NCI-H1930 (cell line): ENCODE results near the gene ILDR2.

Experiments
- DNase-seq, 2 experiments: peaks; one replicate each; lab custom pipeline; 2025; lab: John Stamatoyannopoulos, UW

Gene ILDR2

DNA sequence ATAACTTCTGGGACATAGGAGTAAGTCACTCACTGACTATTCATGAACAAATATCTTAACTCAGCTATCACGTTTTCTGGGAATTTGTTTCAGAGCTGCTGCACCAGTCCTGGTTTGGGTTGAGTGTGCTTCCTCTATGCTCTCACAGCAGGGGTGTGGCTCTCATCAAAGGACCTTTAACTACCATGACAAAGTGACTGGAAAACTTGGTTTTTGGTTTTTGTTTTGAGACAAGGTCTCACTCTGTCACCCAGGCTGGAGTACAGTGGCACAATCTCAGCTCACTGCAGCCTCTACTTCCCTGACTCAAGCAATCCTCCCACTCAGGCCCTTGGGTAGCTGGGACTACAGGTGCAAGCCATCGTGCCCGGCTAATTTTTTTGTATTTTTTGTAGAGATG is 4.1 kb downstream of the ILDR2 start:
- no peak for DNase-seq

DNA sequence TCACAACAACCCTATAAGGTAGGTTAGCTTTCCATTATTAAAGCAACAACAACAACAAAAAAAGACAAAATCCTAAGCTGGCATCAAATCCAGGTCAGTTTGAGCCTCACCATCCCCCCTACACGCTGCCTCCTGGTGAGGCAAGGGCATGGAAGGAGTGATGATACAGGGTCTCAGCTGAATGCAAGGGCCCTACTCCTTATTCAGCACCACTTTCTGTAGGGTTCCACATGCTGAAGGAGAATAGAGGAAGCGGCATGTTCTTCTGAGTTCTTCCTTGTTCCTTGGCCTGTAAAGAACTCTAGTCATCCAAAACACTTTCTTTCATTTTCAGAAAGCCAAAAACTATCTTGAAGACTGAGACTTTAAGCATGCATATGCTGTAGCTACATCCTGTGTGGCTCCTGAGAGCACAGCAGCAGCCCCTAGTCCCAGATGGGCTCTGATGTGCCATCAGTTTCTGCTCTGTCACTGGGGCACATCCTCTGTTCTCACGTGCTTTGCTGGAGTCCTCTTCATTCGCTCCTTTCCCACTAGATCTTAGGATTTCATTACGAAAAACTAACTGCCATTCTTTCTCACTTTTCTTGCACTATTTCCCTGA is 6.2 kb downstream of the ILDR2 start:
- no peak for DNase-seq

DNA sequence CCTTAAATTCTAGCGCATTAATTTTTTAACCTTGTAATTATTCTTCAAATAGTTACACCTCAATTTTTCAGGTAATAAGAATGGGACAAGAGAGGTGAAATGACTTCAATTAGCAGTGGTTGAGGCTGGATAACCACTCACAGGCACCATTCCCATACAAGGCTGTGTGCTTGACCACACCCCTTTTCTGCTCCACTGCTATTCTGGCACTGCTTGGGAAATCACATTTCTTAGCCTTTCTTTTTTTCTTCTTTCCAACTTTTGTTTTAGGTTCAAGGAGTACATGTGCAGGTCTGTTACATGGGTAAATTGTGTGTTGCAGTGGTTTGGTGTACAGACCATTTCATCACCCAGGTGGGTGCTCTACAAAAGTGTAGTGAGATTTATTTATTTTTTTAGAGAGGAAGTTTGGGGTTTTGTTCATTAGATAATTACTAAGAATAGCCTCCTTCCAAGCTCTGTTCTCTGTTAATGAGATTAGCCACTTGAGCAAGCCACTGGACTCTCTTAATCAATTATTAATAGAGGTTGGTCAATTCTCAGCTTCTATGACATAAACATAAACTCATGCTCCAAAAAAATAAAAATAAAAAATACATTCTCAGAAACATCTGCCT is 14.4 kb downstream of the ILDR2 start:
- no peak for DNase-seq

DNA sequence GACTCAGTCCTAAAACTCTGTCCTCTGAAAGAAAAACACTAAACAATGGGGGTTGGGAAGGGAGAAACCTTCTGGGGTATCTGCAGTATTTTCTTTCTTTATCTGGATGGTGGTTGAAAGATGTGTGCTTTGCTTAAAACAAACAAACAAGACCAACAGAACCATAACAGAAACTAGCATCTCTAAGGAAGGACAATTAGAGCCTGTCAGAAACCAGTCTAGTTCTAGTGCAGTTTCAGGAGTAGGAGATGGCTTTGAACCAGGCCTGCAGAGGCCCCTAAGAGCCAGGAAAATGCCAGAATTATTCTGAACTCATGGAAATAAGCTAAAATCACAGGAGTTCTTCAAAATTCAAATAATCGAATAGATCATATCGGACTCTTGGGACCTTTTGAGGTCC is 18.5 kb downstream of the ILDR2 start:
- DNase-seq: no peak

DNA sequence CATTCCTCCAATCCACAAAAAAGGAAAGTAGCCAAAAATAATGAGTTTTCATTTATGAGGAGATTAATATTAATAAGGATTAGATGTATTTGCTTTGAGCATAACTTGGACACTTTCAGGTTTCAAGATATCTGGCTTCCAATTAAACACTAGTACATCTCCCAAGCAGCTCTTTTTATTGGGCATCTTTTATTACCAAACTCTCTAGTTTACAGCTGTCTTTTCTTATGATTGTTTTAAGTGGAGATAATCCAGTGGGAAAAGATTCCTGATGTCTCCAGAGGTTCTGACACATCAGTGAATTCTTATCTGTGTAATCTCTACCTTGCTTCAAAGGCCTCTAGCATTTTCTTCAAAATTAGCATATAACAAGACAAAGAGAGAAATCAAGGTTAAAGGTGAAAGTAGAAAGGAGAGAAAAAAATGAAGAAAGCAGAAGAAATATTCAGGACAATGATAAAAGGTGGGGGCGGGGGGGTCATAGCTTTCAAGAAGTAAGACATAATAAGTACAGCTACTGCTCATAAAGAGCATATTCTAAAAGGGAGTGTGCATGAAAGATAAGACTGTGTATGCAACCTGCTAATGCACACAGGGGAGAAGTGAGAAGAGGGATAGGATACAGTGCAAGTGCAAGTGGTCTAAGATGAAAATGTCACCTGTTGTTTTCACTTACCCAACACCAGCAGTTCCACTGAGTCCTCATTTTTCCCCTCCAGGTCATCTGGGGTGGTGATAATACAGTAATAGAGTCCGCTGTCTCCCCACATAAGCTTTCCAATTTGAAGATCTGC is 19.1 kb downstream of the ILDR2 start:
- no peak for DNase-seq

DNA sequence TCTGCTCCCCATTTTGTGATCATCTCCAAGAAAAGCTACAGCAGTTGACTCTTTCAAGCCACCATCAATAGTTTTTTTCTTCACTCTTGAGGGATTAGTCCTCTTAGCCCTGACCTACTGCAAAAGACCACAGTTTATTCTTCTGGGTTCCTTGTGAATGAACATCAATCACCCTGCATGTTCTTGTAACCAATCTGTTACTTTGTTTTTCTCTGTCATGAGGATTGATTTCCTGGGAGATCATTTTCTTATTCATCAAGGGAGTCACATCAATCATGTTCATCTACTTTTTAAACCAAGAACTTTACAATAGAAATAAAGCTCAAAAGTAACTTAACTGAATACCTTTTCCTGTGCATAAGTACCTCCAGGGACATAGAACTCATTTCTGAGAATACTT is 21.8 kb downstream of the ILDR2 start:
- DNase-seq: no peak

DNA sequence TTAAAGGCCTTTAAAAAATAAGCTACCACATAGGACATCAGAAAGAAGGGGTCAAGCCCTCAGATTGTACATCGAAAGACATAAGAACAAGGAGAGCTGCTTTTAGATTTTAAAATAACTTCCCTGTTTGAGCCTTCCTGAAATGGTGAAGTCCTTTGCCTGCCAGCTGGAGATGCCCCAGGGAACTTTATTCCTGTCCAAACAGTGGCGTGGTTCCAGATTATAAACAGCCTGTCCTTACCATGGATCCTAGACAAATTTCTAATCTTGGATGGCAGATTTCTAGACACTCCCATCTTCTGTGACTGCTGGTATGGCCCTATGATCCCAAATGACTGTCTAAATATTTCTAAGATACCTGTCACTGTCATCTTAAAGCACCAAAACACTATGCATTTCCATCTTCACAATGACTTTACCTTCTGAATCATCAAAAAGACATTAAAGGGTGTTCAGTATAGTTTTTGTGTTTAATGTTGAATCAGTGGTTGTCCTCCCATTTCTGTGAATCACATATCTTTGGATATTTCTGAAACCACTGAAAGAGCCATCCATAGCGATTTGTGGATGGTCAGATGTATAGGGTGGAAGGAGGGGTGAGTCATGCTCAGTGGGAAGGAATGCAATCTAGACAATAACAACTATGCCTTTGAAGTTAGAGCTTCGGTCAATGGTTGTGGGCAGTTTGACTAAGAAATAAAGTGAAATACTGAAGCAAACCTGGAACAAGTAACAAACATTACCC is 23.2 kb downstream of the ILDR2 start:
- no peak for DNase-seq

DNA sequence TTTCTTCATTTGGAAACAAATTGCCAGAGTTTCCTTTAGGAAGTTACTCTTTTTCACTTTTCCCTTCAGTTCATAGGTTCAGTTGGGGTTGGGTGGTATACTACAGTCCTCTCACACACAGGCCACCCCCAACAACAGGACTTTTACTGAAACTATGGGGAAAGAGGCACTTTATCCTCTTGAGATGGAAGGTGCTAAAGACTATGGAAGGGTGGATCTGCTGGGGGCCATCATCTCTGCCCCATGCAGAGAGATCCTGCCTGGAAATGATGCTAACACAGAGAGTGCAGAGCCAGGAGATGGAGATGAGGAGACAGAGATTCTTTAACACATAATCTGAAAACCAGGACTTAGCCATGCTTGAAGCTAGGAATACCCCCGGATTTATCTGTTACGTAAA is 24.3 kb downstream of the ILDR2 start:
- DNase-seq: no peak

DNA sequence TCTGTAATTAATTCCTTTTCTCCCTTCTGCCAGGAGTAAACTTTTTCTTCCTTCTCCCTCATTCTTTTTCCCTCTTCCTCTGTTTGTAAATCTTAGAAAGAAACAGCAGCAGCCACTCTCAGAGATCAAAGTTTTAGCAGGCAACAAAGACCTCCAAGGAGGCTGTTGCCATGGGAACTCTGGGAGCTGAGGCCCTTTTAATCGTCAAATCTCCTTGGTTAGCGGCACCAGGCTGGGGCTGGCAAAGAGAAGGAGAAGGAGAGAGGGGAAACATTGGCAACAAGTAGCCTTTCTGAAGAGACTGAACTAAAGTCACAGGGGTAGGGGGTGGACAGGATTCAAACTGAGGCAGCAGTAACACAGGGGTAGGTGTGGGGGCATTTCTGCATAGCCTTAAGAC is 25.2 kb downstream of the ILDR2 start:
- no peak for DNase-seq

DNA sequence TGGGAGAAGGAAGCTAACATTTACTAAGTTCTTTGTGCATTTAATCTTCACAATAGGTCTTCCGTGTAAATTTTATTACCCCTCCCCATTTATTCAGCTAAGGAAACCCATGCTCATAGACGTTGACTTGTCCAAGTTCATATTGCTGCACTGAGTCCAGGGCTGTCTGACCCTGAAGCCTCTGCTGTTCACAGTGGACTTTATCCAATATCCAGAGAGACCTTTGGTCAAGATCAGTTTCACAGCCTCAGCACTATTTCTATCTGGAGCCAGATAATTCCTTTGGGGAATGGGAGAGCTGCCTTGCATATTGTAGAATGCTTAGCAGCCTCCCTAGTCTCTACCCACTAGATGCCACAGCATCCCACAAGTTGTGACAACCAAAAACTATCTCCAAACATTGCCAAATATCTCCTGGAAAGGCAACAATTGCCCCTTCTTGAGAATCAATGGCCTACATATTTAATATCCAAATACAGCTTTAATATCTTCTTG is 26.4 kb downstream of the ILDR2 start:
- no peak for DNase-seq

DNA sequence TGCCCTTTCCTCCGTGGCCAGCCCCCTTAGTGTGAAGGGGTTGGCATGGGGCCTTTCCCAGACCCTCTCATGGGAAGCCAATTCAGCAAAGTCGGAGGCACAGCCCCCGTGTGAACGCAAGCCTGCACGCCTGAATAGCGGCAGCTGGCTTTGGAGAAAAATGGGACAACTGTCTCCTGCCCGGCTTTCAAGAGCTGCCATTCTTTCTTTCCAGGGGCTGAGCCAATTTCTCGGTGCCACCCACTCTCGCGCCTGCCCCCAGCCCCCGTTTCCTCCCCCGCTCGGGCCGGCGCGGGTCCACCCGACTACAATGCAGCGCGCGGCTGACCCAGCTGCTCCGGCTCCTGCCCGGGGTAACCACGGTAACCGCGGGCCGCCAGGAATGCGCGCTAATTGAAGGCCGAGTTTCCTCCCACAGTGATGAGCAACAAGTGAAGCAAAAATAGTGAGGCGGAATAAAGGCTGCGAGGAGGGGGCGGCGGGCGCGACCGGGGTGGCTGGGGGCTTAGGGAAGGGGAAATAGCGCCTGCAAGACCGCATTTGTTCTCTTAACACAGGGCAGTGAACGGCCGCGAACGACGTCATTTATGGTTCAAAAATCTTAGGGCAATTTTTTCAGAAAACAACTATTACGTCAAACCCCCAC is 27.8 kb downstream of the ILDR2 start:
- peak; percentile 4 to 6 for DNase-seq

DNA sequence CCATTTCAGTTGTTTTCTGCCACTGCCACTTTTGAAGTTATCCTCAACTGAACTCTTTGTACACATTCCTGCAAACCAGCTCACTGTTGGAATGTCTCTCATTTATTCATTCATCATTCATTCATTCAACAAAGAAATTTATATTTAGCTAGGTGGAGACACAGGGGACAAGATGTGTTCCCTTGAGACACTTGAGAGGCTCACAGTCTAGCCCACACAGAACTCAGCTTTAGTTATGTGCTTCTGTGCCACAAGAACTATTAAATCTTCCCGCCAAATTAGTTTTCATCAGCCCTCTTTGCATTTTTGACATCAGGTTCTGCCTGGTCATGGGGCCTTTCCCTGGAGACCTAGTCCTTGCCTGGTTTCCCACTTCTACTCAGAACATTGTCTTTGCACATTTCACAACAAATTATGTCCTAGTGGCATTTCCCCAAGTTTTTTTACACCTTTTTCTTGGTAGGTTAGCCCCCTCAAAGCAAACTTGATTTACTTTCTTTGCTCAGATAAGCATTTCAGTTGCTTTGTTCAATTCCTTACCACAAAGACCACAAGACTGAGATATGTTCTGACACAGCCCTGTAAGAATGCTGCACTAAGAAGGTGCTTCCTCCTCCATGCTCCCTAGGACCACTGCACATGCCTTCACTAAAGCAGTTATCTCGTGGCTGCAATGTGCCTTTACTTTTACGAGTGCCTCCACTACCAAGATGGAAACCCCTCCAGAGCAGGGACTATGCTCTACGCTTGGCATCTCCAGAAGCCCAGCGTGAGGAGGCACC is 31.0 kb downstream of the ILDR2 start:
- no peak for DNase-seq

DNA sequence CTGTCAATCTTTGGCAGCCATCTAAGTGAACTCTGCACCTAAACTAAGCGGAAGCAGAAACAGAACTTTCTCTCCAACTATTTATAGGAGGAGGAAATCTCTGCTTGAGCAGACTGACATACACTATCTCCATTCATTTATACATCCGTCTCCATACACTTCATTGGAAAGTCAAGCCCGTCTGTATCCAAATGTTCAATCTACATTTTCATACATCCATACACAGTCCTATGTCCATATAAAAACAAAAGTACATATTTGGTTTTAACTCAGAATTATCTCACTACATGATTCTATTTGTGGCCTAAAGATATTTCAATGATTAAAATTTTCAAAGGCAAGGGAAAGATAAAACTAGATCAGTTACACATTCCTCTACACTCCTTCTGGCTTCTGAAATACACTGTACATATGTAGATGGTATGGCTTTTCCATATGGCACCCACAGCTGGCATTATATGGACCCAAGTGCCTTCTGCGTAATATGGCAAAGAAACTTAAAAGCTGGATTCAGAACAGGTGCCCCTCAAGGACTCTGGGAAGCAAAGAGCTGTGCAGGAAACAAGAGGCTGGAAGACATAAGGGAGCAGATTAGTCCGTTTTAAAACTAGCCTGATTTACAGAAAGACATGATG is 35.5 kb downstream of the ILDR2 start:
- DNase-seq: no peak

DNA sequence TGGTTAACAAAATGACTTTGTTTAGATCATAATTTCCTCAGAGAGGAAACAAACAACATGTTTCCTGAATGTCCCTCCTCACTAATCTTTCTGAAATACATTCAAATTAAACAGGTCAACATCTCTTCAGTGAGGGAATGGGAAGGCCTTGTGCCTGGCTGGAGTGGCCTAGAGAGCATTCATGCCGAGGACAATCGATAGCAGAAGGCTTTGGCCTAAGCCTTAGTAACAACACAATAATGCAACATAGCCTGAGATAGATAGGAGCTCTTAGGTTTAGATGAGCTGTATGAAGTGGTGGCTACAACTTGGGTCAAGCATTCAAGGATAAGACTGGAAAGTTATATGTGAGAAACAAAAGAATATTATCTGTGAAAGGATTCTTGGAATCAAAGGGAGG is 37.4 kb downstream of the ILDR2 start:
- no peak for DNase-seq

DNA sequence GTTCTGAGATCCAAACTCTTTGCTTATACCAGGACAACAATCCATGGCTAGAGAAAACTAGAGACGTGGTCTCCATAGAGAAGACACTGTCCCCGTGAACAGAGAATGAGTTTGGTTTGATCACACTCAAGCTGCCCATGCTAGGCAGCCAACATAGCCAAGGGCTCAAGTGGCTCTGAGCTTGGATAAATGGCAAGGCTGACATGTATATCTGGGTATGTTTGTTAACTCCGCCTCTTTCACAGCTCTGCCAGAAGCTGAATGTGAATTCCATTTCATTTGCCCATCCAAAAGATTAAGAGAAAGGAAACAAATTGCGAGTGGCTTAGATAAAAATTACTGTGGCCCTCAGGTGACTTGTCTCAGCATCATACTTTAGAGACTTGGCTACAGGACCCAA is 38.0 kb downstream of the ILDR2 start:
- DNase-seq: no peak

DNA sequence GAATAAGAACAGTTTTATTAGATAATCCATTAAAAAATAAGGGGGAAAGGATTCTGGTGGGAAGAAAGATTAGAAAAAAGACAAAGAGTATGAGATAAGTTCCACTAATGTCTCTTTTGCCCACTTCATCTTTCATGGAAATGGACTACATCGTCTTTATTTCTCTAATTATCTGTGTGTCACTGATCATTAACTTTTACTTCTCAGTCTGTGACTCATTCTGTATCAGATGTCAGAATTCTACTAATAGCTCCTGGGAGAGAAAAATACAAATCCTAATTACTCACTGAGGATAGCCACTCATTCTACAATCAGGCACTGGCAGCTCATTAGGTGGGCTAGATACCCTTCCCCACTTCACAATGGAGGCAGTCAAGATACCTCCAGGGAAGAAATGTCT is 41.7 kb downstream of the ILDR2 start:
- no peak for DNase-seq

DNA sequence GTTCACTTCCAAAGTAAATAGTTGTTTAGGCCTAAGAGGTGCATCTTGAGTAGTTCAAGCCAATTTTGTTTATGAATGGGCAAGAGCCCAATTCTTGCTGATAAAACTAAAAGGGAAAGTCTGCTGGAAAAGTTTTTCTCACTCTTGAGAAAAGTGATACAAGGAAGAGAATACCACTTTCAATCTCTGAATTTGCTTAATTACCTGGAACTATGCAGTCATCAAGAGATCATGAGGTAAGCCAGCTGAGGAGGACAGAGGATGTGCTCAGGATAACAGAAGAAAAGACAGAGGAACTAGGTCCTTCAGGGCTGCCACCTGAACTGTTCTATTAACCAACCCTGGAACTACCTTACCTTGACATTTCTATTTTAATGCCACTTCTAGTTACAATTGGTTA is 42.2 kb downstream of the ILDR2 start:
- no peak for DNase-seq

DNA sequence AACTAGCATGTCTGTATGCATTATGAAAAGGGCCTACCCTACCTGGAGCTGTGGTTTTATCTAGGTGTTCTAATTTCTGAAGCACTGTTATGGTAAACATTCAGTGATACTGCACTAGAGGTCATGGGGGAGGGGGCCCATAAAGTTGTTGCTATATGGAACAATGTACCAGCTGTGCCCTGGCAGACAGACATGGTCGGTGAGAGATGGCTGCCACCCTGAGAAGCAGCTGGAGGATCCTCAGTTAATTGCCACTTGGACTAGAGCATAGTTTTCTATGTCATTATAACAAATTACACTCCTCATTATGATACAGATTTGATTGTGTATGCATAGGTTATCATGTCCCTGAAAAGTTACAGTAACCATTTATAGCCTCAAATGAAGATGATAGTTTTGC is 45.4 kb downstream of the ILDR2 start:
- DNase-seq: no peak

DNA sequence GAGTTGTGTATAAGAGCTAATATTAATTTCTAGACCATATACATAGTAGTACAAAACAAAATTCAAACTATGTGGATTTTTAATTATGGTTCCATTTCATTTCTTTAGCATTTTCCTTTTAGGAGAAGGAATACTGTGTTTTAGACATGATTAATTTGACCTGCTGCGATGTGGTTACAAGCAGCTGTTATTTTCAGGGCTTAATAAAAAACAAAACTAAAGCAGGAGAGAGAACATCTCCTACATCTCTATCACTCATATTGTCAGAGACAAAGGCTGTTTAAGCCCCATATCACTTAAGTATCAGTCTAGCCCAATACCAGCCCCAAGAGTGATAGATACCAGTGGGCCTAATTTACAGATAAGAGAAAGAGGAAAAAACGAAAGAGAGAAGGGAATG is 47.6 kb downstream of the ILDR2 start:
- no peak for DNase-seq

DNA sequence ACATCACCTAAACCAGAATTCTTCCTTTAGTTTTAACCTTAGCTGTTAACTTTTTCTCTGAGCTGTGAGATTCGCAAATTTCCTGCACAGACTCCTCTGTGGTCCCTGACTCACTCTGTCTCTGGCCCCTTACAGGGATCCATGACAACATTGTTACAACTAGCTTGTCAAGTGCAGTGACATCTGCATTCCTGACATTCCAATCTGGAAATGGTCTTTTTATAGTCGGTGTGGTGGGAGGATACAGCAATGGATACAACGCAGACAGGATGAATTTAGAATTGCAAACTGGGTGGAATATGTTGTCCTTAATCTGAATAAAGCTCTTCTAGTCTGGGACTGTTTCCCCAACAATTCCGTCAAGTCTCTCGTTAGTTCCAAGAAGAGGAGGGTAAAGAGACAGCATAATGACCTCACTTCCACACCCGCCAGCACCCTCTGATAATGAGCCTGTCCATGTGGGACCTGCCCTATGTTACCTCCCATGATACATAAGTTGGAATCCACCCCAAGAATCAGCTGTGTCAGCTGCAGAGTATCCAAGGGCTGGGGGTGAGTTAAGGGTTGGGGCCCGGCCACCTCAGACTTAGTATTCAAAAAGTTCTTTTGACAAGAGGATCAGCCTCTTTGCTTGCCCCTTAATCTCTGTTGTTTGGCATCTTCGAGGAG is 49.4 kb downstream of the ILDR2 start:
- no peak for DNase-seq
